Fibroblast of villous mesenchyme (primary cell): ENCODE data around the gene KDM6B. TPM values are rescaled to one million over a fixed set of nuclear protein-coding genes. Genes with fewer than 3 reads are reported as not detected.

Source experiments
- DNase-seq: peaks from one replicate; pipeline ENCODE4 v3.0.0-alpha.2; 2010; ENCODE audit warnings: low read depth
- H3K4me3 ChIP-seq: 2 replicates; pipeline ENCODE4 v1.5.1; 2011; ENCODE audit warnings: low read depth, mild to moderate bottlenecking, low read length
- total RNA-seq: library from RNA; depleted of rRNA; stranded (reverse); fragments of >200 nt; gene quantifications from 2 replicates; pipeline ENCODE4 v1.2.3, GENCODE V29; 2012
- TF ChIP-seq, protein P1 (sequence below): IDR thresholded peaks from 2 replicates; pipeline ENCODE4 v1.5.1; 2012; ENCODE audit warnings: low read depth, mild to moderate bottlenecking, low read length; ENCODE audit not compliant: insufficient read depth

The KDM6B gene
- total RNA-seq, 1 donor = 3.0 TPM

- TF ChIP-seq, protein P1, sequence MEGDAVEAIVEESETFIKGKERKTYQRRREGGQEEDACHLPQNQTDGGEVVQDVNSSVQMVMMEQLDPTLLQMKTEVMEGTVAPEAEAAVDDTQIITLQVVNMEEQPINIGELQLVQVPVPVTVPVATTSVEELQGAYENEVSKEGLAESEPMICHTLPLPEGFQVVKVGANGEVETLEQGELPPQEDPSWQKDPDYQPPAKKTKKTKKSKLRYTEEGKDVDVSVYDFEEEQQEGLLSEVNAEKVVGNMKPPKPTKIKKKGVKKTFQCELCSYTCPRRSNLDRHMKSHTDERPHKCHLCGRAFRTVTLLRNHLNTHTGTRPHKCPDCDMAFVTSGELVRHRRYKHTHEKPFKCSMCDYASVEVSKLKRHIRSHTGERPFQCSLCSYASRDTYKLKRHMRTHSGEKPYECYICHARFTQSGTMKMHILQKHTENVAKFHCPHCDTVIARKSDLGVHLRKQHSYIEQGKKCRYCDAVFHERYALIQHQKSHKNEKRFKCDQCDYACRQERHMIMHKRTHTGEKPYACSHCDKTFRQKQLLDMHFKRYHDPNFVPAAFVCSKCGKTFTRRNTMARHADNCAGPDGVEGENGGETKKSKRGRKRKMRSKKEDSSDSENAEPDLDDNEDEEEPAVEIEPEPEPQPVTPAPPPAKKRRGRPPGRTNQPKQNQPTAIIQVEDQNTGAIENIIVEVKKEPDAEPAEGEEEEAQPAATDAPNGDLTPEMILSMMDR = no peak
- DNase-seq = no peak
- H3K4me3 ChIP-seq = no peak overlapping the region
Measured at GRCh38 chr17:7820231-7820630, 13.8 kb upstream of the KDM6B start.

GRCh38 chr17:7822126-7822525, 11.9 kb upstream of the KDM6B start:
- DNase-seq = no peak
- H3K4me3 ChIP-seq = no peak overlapping the region
- TF ChIP-seq, protein P1 = no peak

GRCh38 chr17:7823581-7824001, 10.4 kb upstream of the KDM6B start:
- H3K4me3 ChIP-seq = no peak overlapping the region
- TF ChIP-seq, protein P1 = no peak
- DNase-seq = no peak

- no peak overlapping the region for H3K4me3 ChIP-seq
- TF ChIP-seq, protein P1 = no peak
- no peak for DNase-seq
Measured at GRCh38 chr17:7824021-7824924, 9.7 kb upstream of the KDM6B start.

- no peak overlapping the region for H3K4me3 ChIP-seq
- DNase-seq = no peak
- TF ChIP-seq, protein P1 = peak; percentile 15
Measured at GRCh38 chr17:7825206-7825990, 8.6 kb upstream of the KDM6B start.

GRCh38 chr17:7830616-7831015, 3.4 kb upstream of the KDM6B start:
- TF ChIP-seq, protein P1 = no peak
- no peak overlapping the region for H3K4me3 ChIP-seq
- DNase-seq = no peak
